ENCODE results near the gene ST7L. TPM values are rescaled to one million over a fixed set of nuclear protein-coding genes. Genes with fewer than 3 reads are reported as not detected.
A peak's percentile ranks its signal among the peaks of the same experiment; 100 is the strongest.

Gene ST7L
- total RNA-seq, 6 donors from 2014 or later, result 14.4 to 33.9 (median 16.1) TPM

- H3K9me3 ChIP-seq, result no peaks in the 10 kb centered on the region
- DNase-seq (no peak), ATAC-seq (ENCODE audit: low FRiP score in 2 of 2) (no peak)
- TF ChIP-seq EP300 (IDR thresholded peaks at IDR 0.05) (no peak), CTCF (IDR thresholded peaks at IDR 0.05) (no peak)
- WGBS, 2 donors, result 76 to 94% methylated on average over 2 of the region's 2 CpGs
- no peaks in the 10 kb centered on the region for H3K4me1 ChIP-seq
- H3K27me3 ChIP-seq, result no peaks in the 10 kb centered on the region
- H3K27ac ChIP-seq, result no peak overlapping the region
- H3K4me3 ChIP-seq, result no peak overlapping the region
- H3K36me3 ChIP-seq, result peaks cover 0 to 42% (median 3%) of the 10 kb centered on the region in 4 donors
Measured at GRCh38 chr1:112546076-112546475, 72.9 kb downstream of the ST7L start.

- no peak overlapping the region for H3K4me3 ChIP-seq
- TF ChIP-seq POLR2A (IDR thresholded peaks at IDR 0.05) (no peak), CTCF (IDR thresholded peaks at IDR 0.05) (no peak), EP300 (IDR thresholded peaks at IDR 0.05) (no peak), POLR2AphosphoS5 (IDR thresholded peaks at IDR 0.05) (no peak)
- H3K4me1 ChIP-seq, result no peaks in the 10 kb centered on the region
- DNase-seq (no peak), ATAC-seq (ENCODE audit: low FRiP score in 2 of 2) (peak in 1 of 2 donors; percentile 54)
- peak overlapping the region in 1 of 4 donors; percentile 58 for H3K27ac ChIP-seq
- peaks cover 0 to 44% (median 5%) of the 10 kb centered on the region in 4 donors for H3K36me3 ChIP-seq
- no peaks in the 10 kb centered on the region for H3K9me3 ChIP-seq
- H3K27me3 ChIP-seq, result no peaks in the 10 kb centered on the region
- 86 to 88% methylated on average over 3 of the region's 3 CpGs for WGBS, 2 donors
Measured at GRCh38 chr1:112544751-112545150, 74.2 kb downstream of the ST7L start.

- no peaks in the 10 kb centered on the region for H3K27me3 ChIP-seq
- no peaks in the 10 kb centered on the region for H3K4me1 ChIP-seq
- DNase-seq (no peak), ATAC-seq (ENCODE audit: low FRiP score in 2 of 2) (peak in 1 of 2 donors; percentile 88)
- H3K4me3 ChIP-seq, result no peak overlapping the region
- peaks cover 0 to 39% (median 6%) of the 10 kb centered on the region in 4 donors for H3K36me3 ChIP-seq
- 42 to 63% methylated on average over 1 of the region's 1 CpG for WGBS, 2 donors
- H3K9me3 ChIP-seq, result no peaks in the 10 kb centered on the region
- H3K27ac ChIP-seq, result peak overlapping the region in 1 of 4 donors; percentile 58
- TF ChIP-seq POLR2A (IDR thresholded peaks at IDR 0.05), result no peak
- no peak for TF ChIP-seq EP300 (IDR thresholded peaks at IDR 0.05)
- no peak for TF ChIP-seq CTCF (IDR thresholded peaks at IDR 0.05)
- no peak for TF ChIP-seq POLR2AphosphoS5 (IDR thresholded peaks at IDR 0.05)
Measured at GRCh38 chr1:112544011-112544688, 74.8 kb downstream of the ST7L start.

- H3K36me3 ChIP-seq, result peaks cover 0 to 31% (median 7%) of the 10 kb centered on the region in 4 donors
Measured at GRCh38 chr1:112542206-112542973, 76.6 kb downstream of the ST7L start.

More at GRCh38 chr1:112542206-112542973, 76.6 kb downstream of the ST7L start:
- Histone ChIP-seq H3K4me3 (no peak overlapping the region), H3K9me3 (no peaks in the 10 kb centered on the region), H3K27ac (no peak overlapping the region), H3K27me3 (no peaks in the 10 kb centered on the region), H3K4me1 (no peaks in the 10 kb centered on the region)
- TF ChIP-seq POLR2AphosphoS5 (IDR thresholded peaks at IDR 0.05) (no peak), EP300 (IDR thresholded peaks at IDR 0.05) (no peak), CTCF (IDR thresholded peaks at IDR 0.05) (no peak), POLR2A (IDR thresholded peaks at IDR 0.05) (no peak)
- WGBS, 2 donors, result 92 to 97% methylated on average over 9 of the region's 9 CpGs
- ATAC-seq (ENCODE audit: low FRiP score in 2 of 2) (no peak), DNase-seq (no peak)

Measured in upper lobe of left lung (tissue), 6 donors.